RWPE2 (cell line): ENCODE data around the gene ZSWIM6.

ENCODE experiments used
- ATAC-seq: fragments of 200-7000 bp; cut with Tn5 transposase; 3 replicates; pipeline ENCODE4 v1.9.1; 2021; ENCODE audit warnings: low read depth
- DNase-seq: peaks from one replicate; pipeline ENCODE4 v3.0.0-alpha.2; 2020; ENCODE audit warnings: low spot score
- H3K27ac ChIP-seq: fragments of 450-650 bp; 2 replicates; pipeline ENCODE4 v1.5.1; 2017; ENCODE audit warnings: mild to moderate bottlenecking; ENCODE audit not compliant: poor library complexity, severe bottlenecking
- H3K27me3 ChIP-seq: fragments of 250-450 bp; sonication (Bioruptor Pico); 2 replicates; pipeline ENCODE4 v1.5.1; 2021; ENCODE audit warnings: mild to moderate bottlenecking, moderate library complexity; ENCODE audit not compliant: insufficient read depth, poor library complexity, severe bottlenecking
- H3K36me3 ChIP-seq: fragments of 250-450 bp; sonication (Bioruptor Pico); 2 replicates; pipeline ENCODE4 v1.5.1; 2020; ENCODE audit warnings: low read depth, mild to moderate bottlenecking, moderate library complexity
- H3K4me1 ChIP-seq: fragments of 250-450 bp; sonication (Bioruptor Pico); 2 replicates; pipeline ENCODE4 v1.5.1; 2021; ENCODE audit warnings: mild to moderate bottlenecking, moderate library complexity; ENCODE audit not compliant: insufficient read depth, poor library complexity, severe bottlenecking
- H3K4me3 ChIP-seq: fragments of 250-450 bp; sonication (Bioruptor Pico); 2 replicates; pipeline ENCODE4 v1.5.1; 2021; ENCODE audit warnings: mild to moderate bottlenecking, moderate library complexity; ENCODE audit not compliant: severe bottlenecking
- H3K9me3 ChIP-seq: fragments of 250-450 bp; sonication (Bioruptor Pico); 2 replicates; pipeline ENCODE4 v1.5.1; 2021; ENCODE audit warnings: mild to moderate bottlenecking, moderate library complexity; ENCODE audit not compliant: severe bottlenecking
- CTCF ChIP-seq: fragments of 450-650 bp; IDR thresholded peaks from one replicate; pipeline ENCODE4 v1.5.1; 2017; ENCODE audit warnings: mild to moderate bottlenecking, moderate library complexity; ENCODE audit not compliant: poor library complexity, severe bottlenecking

Gene ZSWIM6

GRCh38 chr5:61440086-61440485, 108.0 kb downstream of the ZSWIM6 start:
- Histone ChIP-seq H3K27me3 (no peaks in the 10 kb centered on the region), H3K27ac (peak overlapping the region; percentile 51), H3K9me3 (no peaks in the 10 kb centered on the region), H3K4me1 (peaks cover 24% of the 10 kb centered on the region), H3K36me3 (no peaks in the 10 kb centered on the region), H3K4me3 (no peak overlapping the region)
- no peak for TF ChIP-seq CTCF
- ATAC-seq (no peak), DNase-seq (no peak)

GRCh38 chr5:61440596-61440995, 108.5 kb downstream of the ZSWIM6 start:
- Histone ChIP-seq H3K4me3 (no peak overlapping the region), H3K27ac (peak overlapping the region; percentile 51), H3K36me3 (no peaks in the 10 kb centered on the region), H3K9me3 (no peaks in the 10 kb centered on the region), H3K27me3 (no peaks in the 10 kb centered on the region), H3K4me1 (peaks cover 24% of the 10 kb centered on the region)
- ATAC-seq = peak; percentile 74
- DNase-seq = no peak
- TF ChIP-seq CTCF = no peak

GRCh38 chr5:61441742-61442141, 109.7 kb downstream of the ZSWIM6 start:
- Histone ChIP-seq H3K27me3 (no peaks in the 10 kb centered on the region), H3K4me3 (no peak overlapping the region), H3K27ac (no peak overlapping the region), H3K4me1 (peaks cover 24% of the 10 kb centered on the region), H3K36me3 (peaks cover 4% of the 10 kb centered on the region; the same call in 1 of the 2 replicates), H3K9me3 (no peaks in the 10 kb centered on the region)
- no peak for DNase-seq
- no peak for TF ChIP-seq CTCF
- ATAC-seq = no peak

GRCh38 chr5:61447780-61448495, 115.9 kb downstream of the ZSWIM6 start:
- DNase-seq = no peak
- Histone ChIP-seq H3K27ac (no peak overlapping the region), H3K4me3 (no peak overlapping the region), H3K4me1 (peaks cover 28% of the 10 kb centered on the region), H3K9me3 (peaks cover 4% of the 10 kb centered on the region), H3K27me3 (no peaks in the 10 kb centered on the region), H3K36me3 (peaks cover 4% of the 10 kb centered on the region; the same call in 1 of the 2 replicates)
- no peak for TF ChIP-seq CTCF
- ATAC-seq = no peak
